OCI-LY3 (cell line): ENCODE results near the gene SNX13.

Experiments
- H2AFZ ChIP-seq: fragments of 200-600, 300-600 bp; shearing (Covaris generic); 2 replicates; pipeline ENCODE4 v1.6.0; 2014; ENCODE audit warnings: antibody characterized with exemption, low read depth, low read length
- H3K27ac ChIP-seq: fragments of 200-600, 300-600 bp; sonication (generic); 2 replicates; pipeline ENCODE4 v1.5.1; 2014; ENCODE audit warnings: mild to moderate bottlenecking, low read length, moderate library complexity, mixed read lengths
- H3K27me3 ChIP-seq: fragments of 200-600, 300-600 bp; sonication (generic); 2 replicates; pipeline ENCODE4 v1.6.1; 2014; ENCODE audit warnings: low read depth, low read length, mixed read lengths
- H3K36me3 ChIP-seq: fragments of 200-600, 300-600 bp; sonication (generic); replicated peaks from 2 replicates; pipeline ENCODE3; 2014; ENCODE audit warnings: low read depth, low read length, mixed read lengths
- H3K4me1 ChIP-seq: fragments of 300-600, 200-600 bp; sonication (generic); 2 replicates; pipeline ENCODE4 v1.6.1; 2014; ENCODE audit warnings: low read length, mixed read lengths
- H3K4me2 ChIP-seq: fragments of 200-600, 300-600 bp; sonication (generic); 2 replicates; pipeline ENCODE4 v1.6.1; 2014; ENCODE audit warnings: low read length, mixed read lengths
- H3K4me3 ChIP-seq: fragments of 300-600, 200-600 bp; sonication (generic); 2 replicates; pipeline ENCODE4 v1.5.1; 2014; ENCODE audit warnings: antibody characterized with exemption, mild to moderate bottlenecking, low read length, moderate library complexity
- H3K79me2 ChIP-seq: fragments of 300-600, 200-600 bp; shearing (Covaris generic); 2 replicates; pipeline ENCODE4 v1.6.1; 2014; ENCODE audit warnings: mild to moderate bottlenecking, low read length, mixed read lengths
- H3K9ac ChIP-seq: fragments of 300-600, 200-600 bp; shearing (Covaris generic); 2 replicates; pipeline ENCODE4 v1.6.0; 2014; ENCODE audit warnings: mild to moderate bottlenecking, low read length, moderate library complexity
- H3K9me3 ChIP-seq: fragments of 200-600, 300-600 bp; shearing (Covaris generic); 2 replicates; pipeline ENCODE4 v1.6.1; 2014; ENCODE audit warnings: low read length, mixed read lengths; ENCODE audit not compliant: insufficient read depth
- H4K20me1 ChIP-seq: fragments of 200-600, 300-600 bp; sonication (generic); 2 replicates; pipeline ENCODE4 v1.6.1; 2016; ENCODE audit warnings: low read length, mixed read lengths; ENCODE audit not compliant: insufficient read depth
- CTCF ChIP-seq: fragments of 200-600, 300-600 bp; sonication (generic); IDR thresholded peaks from 2 replicates; pipeline ENCODE4 v1.5.1; 2014; ENCODE audit warnings: antibody characterized with exemption, low read length, low read depth
- EZH2phosphoT487 ChIP-seq: fragments of 200-600 bp; shearing (Covaris generic); IDR thresholded peaks from 2 replicates; pipeline ENCODE4 v1.6.1; 2018; ENCODE audit warnings: antibody characterized with exemption, mixed run types, low read depth

The SNX13 gene

GRCh38 chr7:17770710-17771375, 169.5 kb downstream of the SNX13 start:
- H3K4me1 ChIP-seq = peaks cover 38% of the 10 kb centered on the region
- H3K4me3 ChIP-seq = peak overlapping the region; percentile 60
- peak overlapping the region; percentile 72 for H3K4me2 ChIP-seq
- no peaks in the 10 kb centered on the region for H3K36me3 ChIP-seq
- no peaks in the 10 kb centered on the region for H4K20me1 ChIP-seq
- H3K9ac ChIP-seq = peak overlapping the region; percentile 10; the same call in 1 of the 2 replicates
- no peaks in the 10 kb centered on the region for H3K9me3 ChIP-seq
- H2AFZ ChIP-seq = 0 out of 2 replicates have a peak overlapping the region, but pooled peaks have one; percentile 57
- no peaks in the 10 kb centered on the region for H3K79me2 ChIP-seq
- H3K27ac ChIP-seq = peak overlapping the region; percentile 40
- TF ChIP-seq CTCF (no peak), EZH2phosphoT487 (no peak)
- no peaks in the 10 kb centered on the region for H3K27me3 ChIP-seq

GRCh38 chr7:17769918-17770317, 170.4 kb downstream of the SNX13 start:
- H3K4me3 ChIP-seq = peak overlapping the region; percentile 60
- H3K27ac ChIP-seq = no peak overlapping the region
- no peaks in the 10 kb centered on the region for H3K9me3 ChIP-seq

GRCh38 chr7:17758008-17758407, 182.3 kb downstream of the SNX13 start:
- Histone ChIP-seq H3K4me3 (no peak overlapping the region), H3K27ac (no peak overlapping the region), H2AFZ (no peak overlapping the region), H3K36me3 (no peaks in the 10 kb centered on the region), H3K27me3 (no peaks in the 10 kb centered on the region), H3K9me3 (no peaks in the 10 kb centered on the region), H3K79me2 (no peaks in the 10 kb centered on the region), H3K9ac (no peak overlapping the region), H4K20me1 (no peaks in the 10 kb centered on the region), H3K4me1 (no peaks in the 10 kb centered on the region), H3K4me2 (no peak overlapping the region)
- no peak for TF ChIP-seq CTCF
- TF ChIP-seq EZH2phosphoT487 = no peak

More at GRCh38 chr7:17769918-17770317, 170.4 kb downstream of the SNX13 start:
- H3K27me3 ChIP-seq = no peaks in the 10 kb centered on the region
- TF ChIP-seq EZH2phosphoT487 (no peak), CTCF (peak; percentile 76)
- H3K4me1 ChIP-seq = peaks cover 38% of the 10 kb centered on the region
- H3K4me2 ChIP-seq = peak overlapping the region; percentile 72
- peak overlapping the region; percentile 10; the same call in 1 of the 2 replicates for H3K9ac ChIP-seq
- no peaks in the 10 kb centered on the region for H3K36me3 ChIP-seq
- no peaks in the 10 kb centered on the region for H3K79me2 ChIP-seq
- no peaks in the 10 kb centered on the region for H4K20me1 ChIP-seq
- H2AFZ ChIP-seq = no peak overlapping the region

- no peak overlapping the region for H2AFZ ChIP-seq
- no peak overlapping the region for H3K27ac ChIP-seq
- H3K79me2 ChIP-seq = no peaks in the 10 kb centered on the region
- no peak overlapping the region for H3K4me2 ChIP-seq
- 0 out of 2 replicates have a peak, but pooled peaks cover 2% of the 10 kb centered on the region for H3K4me1 ChIP-seq
- TF ChIP-seq CTCF = no peak
- no peak for TF ChIP-seq EZH2phosphoT487
- H3K27me3 ChIP-seq = no peaks in the 10 kb centered on the region
- no peaks in the 10 kb centered on the region for H3K36me3 ChIP-seq
- H3K9me3 ChIP-seq = no peaks in the 10 kb centered on the region
- no peaks in the 10 kb centered on the region for H4K20me1 ChIP-seq
- no peak overlapping the region for H3K9ac ChIP-seq
- H3K4me3 ChIP-seq = no peak overlapping the region
These were observed 194.2 kb downstream of the SNX13 start for GRCh38 chr7:17746020-17746530.
